ENCODE results near the gene ACTN4. TPM values are rescaled to one million over a fixed set of nuclear protein-coding genes. Genes with fewer than 3 reads are reported as not detected.

The ACTN4 gene
- total RNA-seq, 1 donor from 2014 or later: 744 TPM

GRCh38 chr19:38721979-38722773 is 74.7 kb downstream of the ACTN4 start:
- no peak for DNase-seq (ENCODE audit: low spot score)
- no peaks in the 10 kb centered on the region for H3K4me1 Mint-ChIP-seq (ENCODE audit: unreplicated experiment)
- H3K4me3 Mint-ChIP-seq (ENCODE audit: unreplicated experiment): peak overlapping the region; percentile 42
- H3K9me3 Mint-ChIP-seq (ENCODE audit: unreplicated experiment): no peaks in the 10 kb centered on the region
- H3K27me3 Mint-ChIP-seq (ENCODE audit: unreplicated experiment): peaks cover 22% of the 10 kb centered on the region
- peak overlapping the region; percentile 52 for H3K27ac Mint-ChIP-seq (ENCODE audit: unreplicated experiment)
- H3K36me3 Mint-ChIP-seq (ENCODE audit: low read depth, unreplicated experiment): peaks cover 12% of the 10 kb centered on the region
- TF ChIP-seq CTCF (IDR thresholded peaks at IDR 0.05; ENCODE audit: unreplicated experiment): no peak

- DNase-seq (ENCODE audit: low spot score): no peak
- H3K4me1 Mint-ChIP-seq (ENCODE audit: unreplicated experiment): no peaks in the 10 kb centered on the region
- no peaks in the 10 kb centered on the region for H3K9me3 Mint-ChIP-seq (ENCODE audit: unreplicated experiment)
- peak overlapping the region; percentile 30 for H3K27ac Mint-ChIP-seq (ENCODE audit: unreplicated experiment)
- H3K27me3 Mint-ChIP-seq (ENCODE audit: unreplicated experiment): peaks cover 24% of the 10 kb centered on the region
- H3K36me3 Mint-ChIP-seq (ENCODE audit: low read depth, unreplicated experiment): peaks cover 12% of the 10 kb centered on the region
- peak overlapping the region; percentile 47 for H3K4me3 Mint-ChIP-seq (ENCODE audit: unreplicated experiment)
- TF ChIP-seq CTCF (IDR thresholded peaks at IDR 0.05; ENCODE audit: unreplicated experiment): no peak
These were observed 75.6 kb downstream of the ACTN4 start for GRCh38 chr19:38722947-38723605.

- DNase-seq (ENCODE audit: low spot score): no peak
- Mint-ChIP-seq H3K4me3 (ENCODE audit: unreplicated experiment) (peak overlapping the region; percentile 47), H3K4me1 (ENCODE audit: unreplicated experiment) (no peaks in the 10 kb centered on the region), H3K36me3 (ENCODE audit: low read depth, unreplicated experiment) (peaks cover 12% of the 10 kb centered on the region), H3K27me3 (ENCODE audit: unreplicated experiment) (peaks cover 22% of the 10 kb centered on the region), H3K27ac (ENCODE audit: unreplicated experiment) (peak overlapping the region; percentile 30), H3K9me3 (ENCODE audit: unreplicated experiment) (no peaks in the 10 kb centered on the region)
- TF ChIP-seq CTCF (IDR thresholded peaks at IDR 0.05; ENCODE audit: unreplicated experiment): no peak
These were observed 76.1 kb downstream of the ACTN4 start for GRCh38 chr19:38723606-38723965.

- no peak for TF ChIP-seq CTCF (IDR thresholded peaks at IDR 0.05; ENCODE audit: unreplicated experiment)
- H3K27ac Mint-ChIP-seq (ENCODE audit: unreplicated experiment): no peak overlapping the region
- no peak for DNase-seq (ENCODE audit: low spot score)
- no peaks in the 10 kb centered on the region for H3K4me1 Mint-ChIP-seq (ENCODE audit: unreplicated experiment)
- peaks cover 12% of the 10 kb centered on the region for H3K36me3 Mint-ChIP-seq (ENCODE audit: low read depth, unreplicated experiment)
- H3K27me3 Mint-ChIP-seq (ENCODE audit: unreplicated experiment): peaks cover 23% of the 10 kb centered on the region
- no peak overlapping the region for H3K4me3 Mint-ChIP-seq (ENCODE audit: unreplicated experiment)
- no peaks in the 10 kb centered on the region for H3K9me3 Mint-ChIP-seq (ENCODE audit: unreplicated experiment)
These were observed 76.8 kb downstream of the ACTN4 start for GRCh38 chr19:38723990-38724854.

All from endothelial cell (in vitro differentiated cells).